B cell (primary cell): ENCODE data around the gene EFNB2. TPM values are rescaled to one million over a fixed set of nuclear protein-coding genes. Genes with fewer than 3 reads are reported as not detected.

Experiments
- ATAC-seq: fragments of 200-7000 bp; cut with Tn5 transposase; one replicate; pipeline ENCODE4 v1.10.0; 2021; ENCODE audit warnings: low read depth, mild to moderate bottlenecking, moderate number of reproducible peaks, moderate library complexity
- CTCF ChIA-PET: fragments of 350-600 bp; sonication (Branson Sonifier 250); formaldehyde crosslinking; loops from one replicate; lab custom pipeline; 2021; ENCODE audit warnings: antibody characterized with exemption, inconsistent platforms; lab: Charles Lee
- POLR2A ChIA-PET: fragments of 350-600 bp; sonication (Branson Sonifier 250); formaldehyde crosslinking; loops from one replicate; lab custom pipeline; 2021; ENCODE audit warnings: antibody characterized with exemption; lab: Charles Lee
- DNase-seq: peaks from one replicate; pipeline ENCODE4 v3.0.0; 2013
- H2AFZ ChIP-seq: 2 replicates; pipeline ENCODE4 v1.6.1; 2012; ENCODE audit warnings: mild to moderate bottlenecking, low read depth, low read length; ENCODE audit not compliant: insufficient read depth, poor library complexity, severe bottlenecking
- H3K27ac ChIP-seq, 2 donors: 1 replicate in 1 of 2; 2 replicates in 1 of 2; pipeline ENCODE4 v1.5.1; 2012 to 2013; ENCODE audit warnings: low read length in 2 of 2, mild to moderate bottlenecking in 2 of 2, moderate library complexity in 1 of 2
- H3K27me3 ChIP-seq, 4 experiments: fragments of 200-600 bp in 1 of 4; sonication (generic) in 1 of 4; replicated peaks in 1 of 4; 1 replicate in 2 of 4; 2 replicates in 2 of 4; pipeline versions ENCODE4 v1.6.1 to v1.7.0; 2013 to 2016; ENCODE audit warnings: low read length in 3 of 4, mild to moderate bottlenecking in 2 of 4, mixed read lengths in 1 of 4, moderate library complexity in 1 of 4; ENCODE audit not compliant: insufficient read depth in 4 of 4, control insufficient read depth in 3 of 4; ENCODE audit errors: control extremely low read depth in 1 of 4
- H3K36me3 ChIP-seq, 2 experiments: replicated peaks in 1 of 2; 1 replicate in 1 of 2; 2 replicates in 1 of 2; pipeline versions ENCODE4 v1.6.1 to v1.7.1; 2013; ENCODE audit warnings: low read length in 1 of 2; ENCODE audit not compliant: insufficient read depth in 2 of 2, control insufficient read depth in 1 of 2; ENCODE audit errors: control extremely low read depth in 1 of 2, extremely low read depth in 1 of 2
- H3K4me1 ChIP-seq, 2 donors: fragments of 200-600 bp in 1 of 2; sonication (generic) in 1 of 2; 1 replicate in 1 of 2; 2 replicates in 1 of 2; pipeline versions ENCODE4 v1.5.1 to v1.6.1; 2013 to 2017; ENCODE audit warnings: low read length in 2 of 2; ENCODE audit not compliant: control insufficient read depth in 2 of 2, insufficient read depth in 2 of 2
- H3K4me2 ChIP-seq: replicated peaks from 2 replicates; pipeline ENCODE3; 2012; ENCODE audit warnings: mild to moderate bottlenecking, low read depth, low read length; ENCODE audit not compliant: poor library complexity, severe bottlenecking
- H3K4me3 ChIP-seq, 5 experiments: fragments of 200-600 bp in 1 of 5; sonication (generic) in 1 of 5; 1 replicate in 3 of 5; 2 replicates in 2 of 5; pipeline versions ENCODE4 v1.5.1 to v1.7.0; 2011 to 2016; ENCODE audit warnings: low read length in 4 of 5, mild to moderate bottlenecking in 4 of 5, low read depth in 2 of 5, control low read depth in 1 of 5, moderate library complexity in 1 of 5; ENCODE audit not compliant: insufficient read depth in 1 of 5; ENCODE audit errors: control extremely low read depth in 1 of 5, extremely low read depth in 1 of 5
- H3K79me2 ChIP-seq: fragments of 200-600 bp; sonication (generic); one replicate; pipeline ENCODE4 v1.6.0; 2016; ENCODE audit warnings: low read length; ENCODE audit not compliant: control insufficient read depth, insufficient read depth
- H3K9ac ChIP-seq: fragments of 200-600 bp; sonication (generic); 2 replicates; pipeline ENCODE4 v1.6.1; 2017; ENCODE audit warnings: mild to moderate bottlenecking, low read length, moderate library complexity
- H3K9me3 ChIP-seq, 3 donors: one replicate each; pipeline versions ENCODE4 v1.6.1 to v1.7.1; 2013; ENCODE audit warnings: low read length in 2 of 3; ENCODE audit not compliant: control insufficient read depth in 2 of 3, insufficient read depth in 1 of 3; ENCODE audit errors: control extremely low read depth in 1 of 3
- H4K20me1 ChIP-seq: 2 replicates; pipeline ENCODE4 v1.6.0; 2012; ENCODE audit warnings: mild to moderate bottlenecking, low read length; ENCODE audit not compliant: insufficient read depth, control insufficient read depth, poor library complexity, severe bottlenecking
- H3K27ac Mint-ChIP-seq: one replicate; pipeline ENCODE4 v1.8.0; 2021; ENCODE audit warnings: mixed read lengths
- H3K27me3 Mint-ChIP-seq: one replicate; pipeline ENCODE4 v1.8.0; 2021; ENCODE audit warnings: mixed read lengths
- H3K4me1 Mint-ChIP-seq: one replicate; pipeline ENCODE4 v1.8.0; 2021; ENCODE audit warnings: mixed read lengths
- H3K4me3 Mint-ChIP-seq: one replicate; pipeline ENCODE4 v1.8.0; 2021; ENCODE audit warnings: mixed read lengths
- H3K9me3 Mint-ChIP-seq: one replicate; pipeline ENCODE4 v1.8.0; 2022; ENCODE audit warnings: mixed read lengths; ENCODE audit not compliant: insufficient read depth
- EZH2 ChIP-seq: IDR thresholded peaks from 2 replicates; pipeline ENCODE4 v1.6.1; 2012; ENCODE audit warnings: borderline replicate concordance, low read depth, mild to moderate bottlenecking, moderate library complexity, low read length; ENCODE audit not compliant: insufficient read depth, poor library complexity, severe bottlenecking
- WGBS: methylation state at CpG from one replicate; pipeline ENCODE4 v1.1.5; 2013; ENCODE audit warnings: missing lambda C conversion rate; ENCODE audit not compliant: insufficient coverage; 5-methylcytosine and 5-hydroxymethylcytosine counted together
- intact Hi-C: fragments of 100-400 bp; cut with micrococcal nuclease; formaldehyde crosslinking; loops from one replicate; pipeline ENCODE4 v1.10.0; 2022
- polyA plus RNA-seq: library from polyadenylated mRNA; depleted of rRNA; stranded (reverse); fragments of >200 nt; gene quantifications from 2 replicates; pipeline ENCODE4 v1.2.3, GENCODE V29; 2012
- total RNA-seq, 2 donors: library from RNA; stranded (reverse); fragments of 120-200 nt in 1 of 2; gene quantifications; 1 replicate in 1 of 2; 2 replicates in 1 of 2; pipeline versions ENCODE4 v1.2.3 to v1.2.4, GENCODE V29; 2013 to 2022
- TF ChIP-seq, protein P1 (sequence below): fragments of 200-600 bp; IDR thresholded peaks from one replicate; pipeline ENCODE4 v1.8.0; 2022; ENCODE audit warnings: antibody characterized with exemption, mild to moderate bottlenecking

The EFNB2 gene
- total and polyA plus RNA-seq, 2 donors (not counting 1 experiment from before 2014, with no cell fraction given), result 0.04 to 1.2 TPM

DNA sequence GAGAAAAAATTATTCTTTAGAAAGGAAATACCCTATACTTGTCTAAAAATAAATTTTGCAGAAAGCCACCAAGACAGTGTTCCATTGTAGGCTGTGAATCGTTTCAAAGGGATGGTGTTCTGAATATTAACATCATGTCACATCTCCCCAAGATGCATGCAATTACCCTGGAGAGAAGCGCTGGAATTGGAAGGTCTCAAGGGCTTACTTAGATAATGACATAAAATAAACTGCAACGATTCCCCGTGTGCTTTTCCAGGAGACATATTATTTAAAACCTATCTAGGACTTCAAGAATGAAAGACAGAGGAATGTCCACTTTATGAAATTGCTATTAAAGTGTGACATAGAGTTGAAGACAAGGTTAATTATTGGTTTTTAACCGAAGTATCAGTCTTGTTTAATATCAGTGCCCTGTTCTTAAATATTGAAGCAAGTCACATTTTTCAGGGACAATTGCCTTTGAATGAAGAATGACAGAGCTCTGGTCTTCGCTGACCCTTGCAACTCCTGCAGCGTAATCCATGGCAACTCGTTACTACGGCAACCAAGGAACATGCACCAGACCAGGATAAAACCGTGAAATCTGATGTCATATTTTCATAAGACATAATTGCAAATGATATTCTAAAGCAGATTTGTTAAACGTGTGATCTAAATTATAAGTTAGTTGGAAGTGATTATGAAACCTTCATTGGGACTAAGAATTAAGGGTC, 91.7 kb downstream of the EFNB2 start:
- 97% methylated on average over 4 of the region's 11 CpGs for WGBS
- intact Hi-C loops, result no loop called here
- H3K27ac Mint-ChIP-seq, result no peak overlapping the region

DNA sequence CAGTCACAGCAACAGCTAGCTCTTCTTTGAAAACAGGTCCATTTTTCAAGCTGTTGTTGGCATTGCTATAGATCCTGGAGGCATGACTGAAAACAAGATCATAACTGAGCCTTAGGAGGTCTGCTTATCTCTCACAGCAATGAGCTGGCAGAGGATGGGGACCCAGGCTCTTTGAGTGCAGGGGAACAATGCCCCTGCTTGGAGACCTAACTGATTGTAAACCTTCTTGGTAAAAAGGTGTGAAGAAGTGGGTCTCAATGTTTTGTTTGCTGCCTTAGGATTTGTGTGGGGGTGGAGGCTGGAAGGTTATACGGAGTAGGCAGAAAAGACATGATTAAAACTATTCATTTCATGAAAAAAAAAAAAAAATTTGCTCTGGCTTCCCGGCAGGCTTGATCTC, 94.6 kb downstream of the EFNB2 start:
- no peaks in the 10 kb centered on the region for H3K79me2 ChIP-seq
- Mint-ChIP-seq H3K27me3 (peaks cover 3% of the 10 kb centered on the region), H3K4me3 (no peak overlapping the region), H3K9me3 (no peaks in the 10 kb centered on the region), H3K4me1 (no peaks in the 10 kb centered on the region), H3K27ac (no peak overlapping the region)
- CTCF ChIA-PET, result no interaction called here
- no peak overlapping the region for H3K4me2 ChIP-seq
- no peak for ATAC-seq
- POLR2A ChIA-PET, result no interaction called here
- TF ChIP-seq, protein P1, sequence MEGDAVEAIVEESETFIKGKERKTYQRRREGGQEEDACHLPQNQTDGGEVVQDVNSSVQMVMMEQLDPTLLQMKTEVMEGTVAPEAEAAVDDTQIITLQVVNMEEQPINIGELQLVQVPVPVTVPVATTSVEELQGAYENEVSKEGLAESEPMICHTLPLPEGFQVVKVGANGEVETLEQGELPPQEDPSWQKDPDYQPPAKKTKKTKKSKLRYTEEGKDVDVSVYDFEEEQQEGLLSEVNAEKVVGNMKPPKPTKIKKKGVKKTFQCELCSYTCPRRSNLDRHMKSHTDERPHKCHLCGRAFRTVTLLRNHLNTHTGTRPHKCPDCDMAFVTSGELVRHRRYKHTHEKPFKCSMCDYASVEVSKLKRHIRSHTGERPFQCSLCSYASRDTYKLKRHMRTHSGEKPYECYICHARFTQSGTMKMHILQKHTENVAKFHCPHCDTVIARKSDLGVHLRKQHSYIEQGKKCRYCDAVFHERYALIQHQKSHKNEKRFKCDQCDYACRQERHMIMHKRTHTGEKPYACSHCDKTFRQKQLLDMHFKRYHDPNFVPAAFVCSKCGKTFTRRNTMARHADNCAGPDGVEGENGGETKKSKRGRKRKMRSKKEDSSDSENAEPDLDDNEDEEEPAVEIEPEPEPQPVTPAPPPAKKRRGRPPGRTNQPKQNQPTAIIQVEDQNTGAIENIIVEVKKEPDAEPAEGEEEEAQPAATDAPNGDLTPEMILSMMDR, result no peak
- no peak for TF ChIP-seq EZH2
- H2AFZ ChIP-seq, result no peak overlapping the region
- H3K9me3 ChIP-seq, result no peaks in the 10 kb centered on the region
- DNase-seq, result no peak
- no peaks in the 10 kb centered on the region for H3K4me1 ChIP-seq
- intact Hi-C loops, result no loop called here
- no peak overlapping the region for H3K9ac ChIP-seq
- no peak overlapping the region for H3K4me3 ChIP-seq
- 80% methylated on average over 1 of the region's 2 CpGs for WGBS
- no peaks in the 10 kb centered on the region for H4K20me1 ChIP-seq
- H3K36me3 ChIP-seq, result no peaks in the 10 kb centered on the region
- H3K27ac ChIP-seq, result no peak overlapping the region
- H3K27me3 ChIP-seq, result no peaks in the 10 kb centered on the region

More for the DNA sequence above, 91.7 kb downstream of the EFNB2 start:
- H3K4me1 Mint-ChIP-seq, result no peaks in the 10 kb centered on the region
- ChIA-PET CTCF (no interaction called here), POLR2A (no interaction called here)
- Histone ChIP-seq H3K9me3 (no peaks in the 10 kb centered on the region), H4K20me1 (no peaks in the 10 kb centered on the region), H3K4me3 (no peak overlapping the region), H3K36me3 (no peaks in the 10 kb centered on the region), H3K27ac (no peak overlapping the region), H3K4me2 (no peak overlapping the region), H3K4me1 (no peaks in the 10 kb centered on the region), H3K9ac (no peak overlapping the region), H3K79me2 (no peaks in the 10 kb centered on the region), H2AFZ (no peak overlapping the region), H3K27me3 (no peaks in the 10 kb centered on the region)
- no peaks in the 10 kb centered on the region for H3K9me3 Mint-ChIP-seq
- no peak for DNase-seq
- ATAC-seq, result no peak
- TF ChIP-seq EZH2, result no peak
- TF ChIP-seq, protein P1, result no peak
- H3K27me3 Mint-ChIP-seq, result peaks cover 13% of the 10 kb centered on the region
- H3K4me3 Mint-ChIP-seq, result no peak overlapping the region

Other genes starting within 250 kb of the EFNB2 start
- gene ARGLU1, start 32.5 kb upstream of the EFNB2 start, total RNA-seq, result 245 and 261 TPM in 2 replicates
- gene ARGLU1, start 32.5 kb upstream of the EFNB2 start, polyA plus RNA-seq, result 170 and 416 TPM in 2 replicates